Measurements from ENCODE around the gene DACT3. TPM values are rescaled to one million over a fixed set of nuclear protein-coding genes. Genes with fewer than 3 reads are reported as not detected.
A peak's percentile ranks its signal among the peaks of the same experiment; 100 is the strongest.

Gene DACT3
- total and polyA plus RNA-seq, 4 donors, result 24.4 to 216 (median 65.6) TPM

- Histone ChIP-seq H3K4me3 (ENCODE audit: low read length in 2 of 2) (no peak overlapping the region), H3K27me3 (ENCODE audit: control insufficient read depth in 1 of 2, insufficient read depth in 2 of 2, low read length in 1 of 2) (no peaks in the 10 kb centered on the region), H3K4me1 (ENCODE audit: control insufficient read depth in 1 of 2, insufficient read depth in 2 of 2, low read length in 2 of 2) (no peaks in the 10 kb centered on the region), H3K27ac (ENCODE audit: low read depth in 1 of 2, low read length in 2 of 2) (no peak overlapping the region), H3K36me3 (ENCODE audit: control insufficient read depth in 1 of 2, insufficient read depth in 2 of 2, low read length in 1 of 2) (peaks cover 0 to 11% of the 10 kb centered on the region in 2 donors), H3K9me3 (ENCODE audit: control insufficient read depth, low read length) (no peaks in the 10 kb centered on the region)
- DNase-seq (no peak), ATAC-seq (ENCODE audit: low FRiP score) (no peak)
- WGBS, 2 donors, result 80 to 82% methylated on average over 25 to 26 of the region's 26 CpGs
- intact Hi-C loops (cut with DNase I), result no loop called here
Measured at GRCh38 chr19:46678110-46678732, 17.2 kb upstream of the DACT3 start.

GRCh38 chr19:46674416-46675178 is 13.6 kb upstream of the DACT3 start:
- no peak for DNase-seq
- Histone ChIP-seq H3K27ac (ENCODE audit: low read depth in 1 of 2, low read length in 2 of 2) (no peak overlapping the region), H3K36me3 (ENCODE audit: control insufficient read depth in 1 of 2, insufficient read depth in 2 of 2, low read length in 1 of 2) (peaks cover 0 to 7% of the 10 kb centered on the region in 2 donors), H3K9me3 (ENCODE audit: control insufficient read depth, low read length) (no peaks in the 10 kb centered on the region), H3K4me3 (ENCODE audit: low read length in 2 of 2) (no peak overlapping the region), H3K27me3 (ENCODE audit: control insufficient read depth in 1 of 2, insufficient read depth in 2 of 2, low read length in 1 of 2) (no peaks in the 10 kb centered on the region), H3K4me1 (ENCODE audit: control insufficient read depth in 1 of 2, insufficient read depth in 2 of 2, low read length in 2 of 2) (no peaks in the 10 kb centered on the region)
- 87 to 91% methylated on average over 21 of the region's 21 CpGs for WGBS, 2 donors
- peak; percentile 21 for ATAC-seq (ENCODE audit: low FRiP score)
- intact Hi-C loops (cut with DNase I), result no loop called here

GRCh38 chr19:46670813-46671212 is 9.8 kb upstream of the DACT3 start:
- H3K9me3 ChIP-seq (ENCODE audit: control insufficient read depth, low read length), result no peaks in the 10 kb centered on the region
- no peak overlapping the region for H3K27ac ChIP-seq (ENCODE audit: low read depth in 1 of 2, low read length in 2 of 2)
- DNase-seq (no peak), ATAC-seq (ENCODE audit: low FRiP score) (no peak)
- no peaks in the 10 kb centered on the region for H3K4me1 ChIP-seq (ENCODE audit: control insufficient read depth in 1 of 2, insufficient read depth in 2 of 2, low read length in 2 of 2)
- H3K27me3 ChIP-seq (ENCODE audit: control insufficient read depth in 1 of 2, insufficient read depth in 2 of 2, low read length in 1 of 2), result no peaks in the 10 kb centered on the region
- no peak overlapping the region for H3K4me3 ChIP-seq (ENCODE audit: low read length in 2 of 2)
- intact Hi-C loops (cut with DNase I), result no loop called here
- H3K36me3 ChIP-seq (ENCODE audit: control insufficient read depth in 1 of 2, insufficient read depth in 2 of 2, low read length in 1 of 2), result peaks cover 0 to 5% of the 10 kb centered on the region in 2 donors

GRCh38 chr19:46668662-46669061 is 7.7 kb upstream of the DACT3 start:
- ATAC-seq (ENCODE audit: low FRiP score), result no peak
- intact Hi-C loops (cut with DNase I), result no loop called here
- DNase-seq, result no peak
- H3K27me3 ChIP-seq (ENCODE audit: control insufficient read depth in 1 of 2, insufficient read depth in 2 of 2, low read length in 1 of 2), result no peaks in the 10 kb centered on the region
- WGBS, 2 donors, result 90 to 94% methylated on average over 3 of the region's 3 CpGs
- no peaks in the 10 kb centered on the region for H3K36me3 ChIP-seq (ENCODE audit: control insufficient read depth in 1 of 2, insufficient read depth in 2 of 2, low read length in 1 of 2)
- H3K9me3 ChIP-seq (ENCODE audit: control insufficient read depth, low read length), result no peaks in the 10 kb centered on the region
- H3K4me3 ChIP-seq (ENCODE audit: low read length in 2 of 2), result no peak overlapping the region
- H3K4me1 ChIP-seq (ENCODE audit: control insufficient read depth in 1 of 2, insufficient read depth in 2 of 2, low read length in 2 of 2), result no peaks in the 10 kb centered on the region
- H3K27ac ChIP-seq (ENCODE audit: low read depth in 1 of 2, low read length in 2 of 2), result no peak overlapping the region

GRCh38 chr19:46665072-46665471 is 4.1 kb upstream of the DACT3 start:
- 86 to 90% methylated on average over 8 of the region's 8 CpGs for WGBS, 2 donors
- Histone ChIP-seq H3K27me3 (ENCODE audit: control insufficient read depth in 1 of 2, insufficient read depth in 2 of 2, low read length in 1 of 2) (no peaks in the 10 kb centered on the region), H3K4me3 (ENCODE audit: low read length in 2 of 2) (no peak overlapping the region), H3K36me3 (ENCODE audit: control insufficient read depth in 1 of 2, insufficient read depth in 2 of 2, low read length in 1 of 2) (no peaks in the 10 kb centered on the region), H3K27ac (ENCODE audit: low read depth in 1 of 2, low read length in 2 of 2) (no peak overlapping the region), H3K4me1 (ENCODE audit: control insufficient read depth in 1 of 2, insufficient read depth in 2 of 2, low read length in 2 of 2) (no peaks in the 10 kb centered on the region), H3K9me3 (ENCODE audit: control insufficient read depth, low read length) (no peaks in the 10 kb centered on the region)
- no peak for DNase-seq
- no peak for ATAC-seq (ENCODE audit: low FRiP score)
- intact Hi-C loops (cut with DNase I), result no loop called here

- WGBS, 2 donors, result 5% methylated on average over 19 of the region's 19 CpGs
- H3K27ac ChIP-seq (ENCODE audit: low read depth in 1 of 2, low read length in 2 of 2), result peak overlapping the region in 1 of 2 donors; percentile 61
- no peaks in the 10 kb centered on the region for H3K36me3 ChIP-seq (ENCODE audit: control insufficient read depth in 1 of 2, insufficient read depth in 2 of 2, low read length in 1 of 2)
- intact Hi-C loops (cut with DNase I), result loop anchor here (1.0 to 2.0 kb wide), 2 partner anchors 48 to 51 kb away; no protein-coding TSS in a partner anchor
- ATAC-seq (ENCODE audit: low FRiP score) (peak; percentile 89), DNase-seq (peak; percentile 91 to 94)
- no peaks in the 10 kb centered on the region for H3K27me3 ChIP-seq (ENCODE audit: control insufficient read depth in 1 of 2, insufficient read depth in 2 of 2, low read length in 1 of 2)
- H3K9me3 ChIP-seq (ENCODE audit: control insufficient read depth, low read length), result no peaks in the 10 kb centered on the region
- H3K4me1 ChIP-seq (ENCODE audit: control insufficient read depth in 1 of 2, insufficient read depth in 2 of 2, low read length in 2 of 2), result no peaks in the 10 kb centered on the region
- peak overlapping the region in 1 of 2 donors; percentile 13 for H3K4me3 ChIP-seq (ENCODE audit: low read length in 2 of 2)
Measured at GRCh38 chr19:46661735-46662592, 982 bp upstream of the DACT3 start.

GRCh38 chr19:46660551-46661019 is 397 bp downstream of the DACT3 start:
- ATAC-seq (ENCODE audit: low FRiP score) (peak; percentile 1), DNase-seq (peak; percentile 70 to 84)
- Histone ChIP-seq H3K36me3 (ENCODE audit: control insufficient read depth in 1 of 2, insufficient read depth in 2 of 2, low read length in 1 of 2) (no peaks in the 10 kb centered on the region), H3K4me3 (ENCODE audit: low read length in 2 of 2) (peak overlapping the region; percentile 51 to 75), H3K4me1 (ENCODE audit: control insufficient read depth in 1 of 2, insufficient read depth in 2 of 2, low read length in 2 of 2) (no peaks in the 10 kb centered on the region), H3K27ac (ENCODE audit: low read depth in 1 of 2, low read length in 2 of 2) (peak overlapping the region; percentile 34 to 93), H3K9me3 (ENCODE audit: control insufficient read depth, low read length) (no peaks in the 10 kb centered on the region), H3K27me3 (ENCODE audit: control insufficient read depth in 1 of 2, insufficient read depth in 2 of 2, low read length in 1 of 2) (no peaks in the 10 kb centered on the region)
- WGBS, 2 donors, result 0 to 1% methylated on average over 25 to 40 of the region's 40 CpGs
- intact Hi-C loops (cut with DNase I), result no loop called here

- WGBS, 2 donors, result 1 to 2% methylated on average over 14 of the region's 14 CpGs
- peak overlapping the region; percentile 51 to 75 for H3K4me3 ChIP-seq (ENCODE audit: low read length in 2 of 2)
- ATAC-seq (ENCODE audit: low FRiP score) (peak; percentile 14), DNase-seq (peak; percentile 71 to 84)
- H3K27ac ChIP-seq (ENCODE audit: low read depth in 1 of 2, low read length in 2 of 2), result peak overlapping the region; percentile 34 to 93
- intact Hi-C loops (cut with DNase I), result no loop called here
- no peaks in the 10 kb centered on the region for H3K4me1 ChIP-seq (ENCODE audit: control insufficient read depth in 1 of 2, insufficient read depth in 2 of 2, low read length in 2 of 2)
- no peaks in the 10 kb centered on the region for H3K9me3 ChIP-seq (ENCODE audit: control insufficient read depth, low read length)
- H3K36me3 ChIP-seq (ENCODE audit: control insufficient read depth in 1 of 2, insufficient read depth in 2 of 2, low read length in 1 of 2), result no peaks in the 10 kb centered on the region
- H3K27me3 ChIP-seq (ENCODE audit: control insufficient read depth in 1 of 2, insufficient read depth in 2 of 2, low read length in 1 of 2), result no peaks in the 10 kb centered on the region
Measured at GRCh38 chr19:46660008-46660517, 919 bp downstream of the DACT3 start.

Data from aorta (tissue), 5 donors.